GM18502 (cell line): ENCODE measurements around the gene PNPLA2.

Source experiments
- ATAC-seq: cut with Tn5 transposase; IDR thresholded peaks from one replicate; pipeline ENCODE4 v1.9.1; 2021; ENCODE audit warnings: mild to moderate bottlenecking; ENCODE audit not compliant: unreplicated experiment, poor library complexity

The PNPLA2 gene

DNA sequence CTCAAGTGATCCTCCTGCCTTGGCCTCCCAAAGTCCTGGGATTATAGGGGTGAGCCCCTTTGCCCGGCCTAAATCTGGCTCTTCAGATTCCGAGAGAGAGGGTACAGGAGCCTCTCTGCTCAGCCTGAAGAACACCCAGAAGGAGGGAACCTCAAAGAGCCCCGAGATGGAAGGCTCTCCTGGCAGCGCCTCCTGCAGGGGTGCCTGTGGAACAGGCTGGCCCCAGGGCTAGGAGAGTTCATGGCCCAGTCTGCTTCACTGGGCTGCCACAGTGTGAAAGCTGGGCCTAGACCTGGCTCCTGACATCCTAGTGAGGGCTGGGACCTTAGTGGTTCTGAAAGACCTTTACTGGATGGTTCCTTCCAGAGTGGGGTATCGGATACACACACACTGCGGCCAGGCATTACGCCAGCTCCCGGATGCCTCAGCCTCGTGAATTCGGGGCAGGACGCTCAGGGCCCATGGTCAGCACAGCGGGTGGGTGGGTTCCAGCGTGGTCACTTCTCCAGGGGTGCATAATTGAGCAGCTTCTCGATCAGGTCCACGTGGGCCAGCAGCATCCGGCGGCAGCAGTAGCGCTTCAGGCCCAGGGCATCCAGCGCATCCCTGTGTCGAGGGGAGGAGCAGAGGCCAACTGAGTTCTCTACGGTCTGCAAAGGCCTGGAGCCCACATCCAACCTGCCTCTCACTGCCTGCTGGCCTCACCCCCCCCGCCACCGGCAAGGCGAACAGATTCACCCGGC lies 21.3 kb downstream of the PNPLA2 start:
- no peak for ATAC-seq

DNA sequence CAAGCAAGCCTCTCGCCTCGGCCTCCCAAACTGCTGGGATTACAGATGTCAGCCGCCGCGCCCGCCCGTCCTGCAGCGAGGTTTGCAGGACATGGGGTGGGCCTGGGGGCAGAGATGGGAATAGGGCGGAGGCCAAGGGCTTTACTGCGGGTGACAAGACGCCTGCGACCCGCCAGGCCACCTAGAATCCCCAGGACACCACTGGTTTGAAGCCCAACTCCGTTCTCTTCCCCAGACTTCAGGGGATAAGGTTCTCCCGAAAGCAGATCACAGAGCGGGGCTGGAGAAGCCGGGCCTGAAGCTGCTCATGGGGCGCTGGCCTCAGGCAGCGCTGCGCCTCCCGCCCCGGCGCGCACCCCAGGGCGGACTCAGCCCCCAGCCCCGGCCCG lies 23.3 kb downstream of the PNPLA2 start:
- ATAC-seq = peak; percentile 35

DNA sequence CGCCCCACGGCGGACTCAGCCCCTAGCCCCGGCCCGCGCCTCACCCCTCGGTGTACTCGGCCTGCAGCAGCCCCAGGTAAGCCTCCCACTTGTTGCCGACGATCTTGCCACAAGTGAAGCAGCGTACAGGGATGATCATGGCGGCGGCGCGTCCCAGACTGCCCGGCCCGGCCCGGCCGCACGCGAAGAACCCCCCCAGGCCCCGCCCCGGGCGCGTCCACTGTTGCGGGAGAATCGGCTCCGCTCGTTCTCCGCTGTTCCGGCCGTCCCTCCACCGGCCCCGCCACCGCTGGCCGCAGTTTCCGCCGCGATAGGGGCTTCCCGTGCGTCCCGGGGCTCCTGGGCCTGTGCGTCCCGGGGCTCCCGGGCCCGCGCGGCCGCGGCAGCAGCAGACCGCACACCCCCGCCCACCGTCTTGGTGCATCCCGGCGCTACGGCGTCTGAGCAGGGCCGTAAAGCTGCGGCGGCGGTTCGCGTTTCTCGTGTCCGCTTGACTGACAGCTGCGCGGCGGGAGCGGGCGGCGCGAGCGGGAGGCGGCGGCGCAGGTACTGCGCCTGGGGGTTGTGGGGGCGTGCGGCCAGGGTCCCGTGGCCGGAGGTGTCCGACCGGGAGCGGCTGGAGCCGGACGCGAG lies 23.8 kb downstream of the PNPLA2 start, which contains the start of the genes POLR2L and TSPAN4:
Gene POLR2L (minus strand): TSS at position 160 of the 633 bp plus-strand sequence. CDS start 21 bp downstream, at position 139.
Gene TSPAN4 (plus strand): TSS at position 483 of the 633 bp plus-strand sequence. CDS start 7,453 bp downstream, outside the sequence.
- peak; percentile 69 for ATAC-seq

DNA sequence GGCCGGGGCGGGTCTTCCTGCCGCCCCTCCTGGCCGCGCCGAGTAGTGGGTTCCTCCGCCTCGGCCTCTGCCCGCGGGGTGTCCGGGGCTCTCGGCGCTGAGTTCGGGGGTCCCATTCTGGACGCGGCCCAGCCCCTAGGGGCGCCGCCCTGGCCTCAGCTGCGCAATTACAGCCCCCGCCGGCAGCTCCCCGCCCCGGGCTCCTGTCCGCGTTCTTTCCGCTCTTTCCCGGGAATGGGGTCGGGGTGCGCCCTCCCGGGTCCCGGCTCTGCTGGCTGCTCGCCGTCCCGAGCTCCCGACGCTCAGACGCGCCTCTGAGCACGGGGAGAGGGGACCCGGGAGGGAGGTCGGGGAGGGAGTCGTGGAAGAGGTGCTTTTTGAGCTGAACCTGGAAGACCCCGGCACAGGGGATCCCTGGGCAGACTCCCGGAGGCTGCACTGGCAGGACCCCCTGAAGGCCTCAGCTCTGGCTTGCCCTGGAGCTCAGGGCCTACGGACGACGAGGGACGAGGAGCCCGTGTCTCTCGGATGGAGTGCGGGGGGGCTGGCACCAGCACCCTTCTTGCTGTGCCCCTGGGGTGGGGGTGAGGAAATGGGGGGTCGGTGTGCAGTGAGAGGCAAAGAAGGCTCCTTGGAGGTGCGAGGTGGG lies 24.5 kb downstream of the PNPLA2 start:
- ATAC-seq = no peak

DNA sequence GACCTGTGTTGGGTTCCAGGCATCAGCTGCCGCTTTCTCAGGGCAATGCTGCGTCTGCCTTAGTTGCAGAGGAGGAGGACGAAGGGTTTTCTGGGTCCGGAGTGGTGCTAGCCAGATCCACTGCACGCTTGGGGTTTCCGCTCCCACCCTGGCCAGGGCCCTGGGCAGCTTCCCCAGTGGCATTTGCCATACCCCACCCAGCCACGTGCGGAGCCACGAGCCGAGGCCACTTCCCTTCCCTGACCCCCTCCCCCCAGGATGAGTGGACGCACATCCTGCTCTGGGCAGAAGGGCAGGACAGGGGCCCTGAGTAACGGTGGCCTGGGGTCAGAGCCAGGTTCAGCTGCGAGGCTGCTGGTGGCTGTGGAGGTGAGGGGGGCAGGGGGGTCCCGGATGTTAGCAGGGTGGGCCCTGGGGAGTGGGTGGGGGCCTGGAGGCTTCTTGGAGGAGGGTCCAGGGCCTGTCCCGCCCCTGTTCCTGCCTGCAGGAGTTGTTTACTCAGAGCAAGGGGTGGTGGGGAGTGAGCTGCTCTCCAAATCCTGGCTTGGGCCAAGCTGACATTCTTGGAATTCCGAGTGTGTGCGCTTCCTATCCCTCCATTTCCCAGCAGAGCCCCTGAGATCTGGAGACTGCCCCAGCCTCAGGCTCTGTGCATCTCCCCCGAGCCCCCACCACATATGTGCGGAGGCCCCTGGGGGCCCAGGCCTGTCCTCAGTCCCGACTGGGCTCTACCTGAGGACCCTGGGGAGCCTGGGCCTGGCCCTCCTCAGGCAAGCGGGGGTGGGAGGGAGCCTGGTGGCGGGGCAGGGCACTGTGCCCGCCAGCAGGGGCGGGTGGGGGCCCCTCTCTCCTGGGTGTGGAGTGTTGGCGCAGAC lies 25.3 kb downstream of the PNPLA2 start:
- no peak for ATAC-seq

DNA sequence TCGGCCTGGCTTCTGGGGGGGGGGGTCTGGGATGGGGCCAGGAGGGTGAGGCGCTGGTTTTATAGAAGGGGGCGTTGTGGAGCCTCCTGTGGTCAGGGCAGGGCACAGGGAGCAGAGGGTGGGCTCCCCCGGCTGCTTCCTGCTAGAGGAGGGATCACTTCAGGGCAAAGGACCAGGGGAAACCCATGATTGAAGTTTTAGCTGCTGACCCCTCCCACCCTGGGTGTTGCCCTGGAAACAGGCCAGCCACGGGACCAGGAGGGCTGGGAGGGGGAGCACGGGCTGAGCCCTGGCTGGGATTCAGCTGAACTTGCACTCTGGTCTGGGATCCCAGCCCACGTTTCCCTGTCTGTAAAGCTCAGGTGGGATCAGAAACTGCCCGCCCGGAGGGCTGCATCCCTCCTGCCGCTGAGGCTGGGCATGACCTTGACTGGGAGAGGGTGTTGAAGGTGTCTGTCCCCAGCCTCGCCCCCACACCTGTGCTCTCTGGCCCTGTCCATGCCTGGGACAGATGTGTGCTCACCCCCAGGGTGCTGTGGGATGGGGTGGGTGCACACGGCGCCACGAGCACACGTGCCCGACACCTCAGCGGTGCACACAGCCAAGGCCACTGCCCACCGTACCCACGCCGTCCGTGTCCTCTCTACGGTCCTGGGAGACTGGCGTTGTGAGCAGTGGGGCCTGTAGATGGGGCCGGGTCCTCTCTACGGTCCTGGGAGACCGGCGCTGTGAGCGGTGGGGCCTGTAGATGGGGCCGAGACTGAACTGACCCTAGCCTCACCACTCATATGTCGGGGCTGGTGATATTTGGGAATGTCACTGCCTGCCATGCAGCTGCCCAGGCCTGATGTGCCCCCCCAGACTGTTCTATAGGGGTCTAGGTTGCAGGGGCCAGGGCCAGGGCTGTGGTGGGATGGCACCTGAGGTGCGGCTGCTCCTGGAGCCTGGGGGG lies 26.3 kb downstream of the PNPLA2 start:
- ATAC-seq = no peak

DNA sequence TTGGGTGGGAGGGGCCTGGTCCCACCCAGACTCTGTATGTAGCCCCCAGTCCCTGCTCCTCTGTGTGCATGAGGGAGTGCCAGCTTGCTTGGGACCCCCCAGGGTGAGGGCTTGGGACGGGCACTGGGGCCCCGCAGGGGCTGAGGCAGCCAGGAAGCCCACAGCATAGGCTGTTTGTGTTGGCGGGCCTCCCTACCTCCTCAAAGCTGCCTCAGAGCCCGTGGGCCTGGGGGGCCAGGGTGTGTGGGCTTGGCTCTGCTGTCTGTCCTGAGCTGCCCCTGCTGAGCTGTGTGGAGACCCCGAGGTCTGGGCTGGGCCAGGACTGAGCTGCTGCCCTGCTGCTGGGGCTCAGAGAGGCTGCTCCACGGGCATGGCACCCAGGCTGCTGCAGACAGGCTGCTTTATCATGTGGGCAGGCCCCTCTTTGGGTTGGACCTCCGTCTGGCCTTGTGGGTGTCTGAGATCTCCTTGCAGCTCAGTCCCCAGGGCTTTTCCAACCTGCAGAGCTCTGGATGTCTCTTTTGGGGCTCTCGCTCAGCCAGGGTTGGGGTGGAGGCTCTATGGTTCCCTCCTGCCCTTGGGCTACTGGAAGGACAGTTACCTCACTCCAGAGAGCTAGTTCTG lies 27.3 kb downstream of the PNPLA2 start:
- ATAC-seq = no peak

DNA sequence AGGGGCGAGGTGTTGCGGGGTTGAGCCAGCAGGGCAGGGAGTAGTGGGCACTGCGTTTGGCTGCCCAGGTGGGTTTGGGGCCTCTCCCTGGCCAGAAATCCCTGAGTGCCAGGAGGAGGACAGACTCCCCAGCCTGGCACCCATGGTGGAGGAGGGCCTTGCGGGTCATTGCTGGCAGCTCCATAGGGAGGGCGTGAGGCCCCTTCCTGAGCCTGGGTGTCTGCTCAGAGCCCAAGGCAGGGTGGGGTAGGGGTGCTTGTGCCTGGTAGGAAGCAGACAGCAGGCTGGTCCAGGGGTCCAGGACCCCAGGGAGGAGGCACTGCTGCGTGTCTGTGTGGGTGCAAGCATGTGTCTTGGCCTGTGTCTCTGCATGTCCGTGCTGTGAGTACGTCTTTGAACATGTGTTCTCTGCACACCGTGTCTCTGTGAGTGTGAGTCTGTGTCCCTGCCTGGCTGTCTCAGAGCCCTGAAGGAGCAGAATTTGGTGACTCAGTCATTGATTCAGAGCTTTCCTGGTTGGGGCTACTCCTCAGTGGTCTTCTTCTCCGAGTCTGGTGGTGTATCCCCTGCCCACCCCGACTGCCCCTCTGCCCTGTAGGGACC lies 27.9 kb downstream of the PNPLA2 start:
- ATAC-seq = no peak

DNA sequence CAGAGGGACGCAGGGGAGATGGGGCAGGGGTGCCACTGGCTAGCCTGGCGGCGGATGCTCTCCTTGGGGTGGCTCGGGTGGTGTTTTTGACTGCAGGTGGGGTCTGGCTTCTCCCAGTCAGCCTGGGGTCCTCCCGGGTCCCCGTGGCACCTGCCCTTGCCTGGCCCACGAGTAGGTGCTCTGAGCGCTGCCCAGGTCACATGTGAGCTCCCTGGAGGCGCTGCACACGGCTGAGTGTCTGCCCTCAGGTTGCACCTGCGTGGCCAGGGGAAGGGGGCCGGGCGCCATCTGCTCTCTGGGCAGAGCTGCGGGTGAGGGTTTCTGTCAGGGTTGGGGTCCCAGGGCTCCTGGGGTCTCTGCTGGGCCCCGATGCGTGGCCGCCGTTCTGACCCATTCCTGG lies 29.2 kb downstream of the PNPLA2 start:
- ATAC-seq = no peak

DNA sequence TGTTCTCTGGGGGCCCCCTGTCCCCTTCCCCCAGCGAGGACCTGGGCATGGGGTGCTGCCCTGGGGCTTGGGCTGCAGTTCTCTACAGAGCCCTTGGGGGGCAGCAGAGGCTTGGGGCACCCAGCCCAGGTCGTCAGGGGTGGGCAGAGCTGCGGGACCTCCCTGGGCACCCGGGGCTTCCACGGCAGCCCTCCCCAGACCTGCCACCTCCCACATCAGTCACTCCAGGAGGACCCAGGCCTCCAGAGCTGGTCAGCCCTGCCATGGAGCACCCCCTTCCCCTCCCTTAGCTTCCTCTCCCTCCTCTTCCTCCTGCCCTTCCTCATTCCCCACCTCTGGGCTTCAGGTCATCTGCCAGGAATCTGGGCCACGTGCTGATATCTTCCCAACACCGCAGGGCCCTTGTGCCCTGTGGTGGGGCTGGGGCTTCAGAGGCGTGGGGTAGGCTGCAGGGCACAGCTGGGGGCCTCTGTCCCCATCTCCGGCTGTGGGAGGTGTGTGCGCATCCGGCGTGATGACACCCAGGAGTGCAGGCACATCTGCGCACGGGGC lies 29.7 kb downstream of the PNPLA2 start:
- ATAC-seq = no peak

DNA sequence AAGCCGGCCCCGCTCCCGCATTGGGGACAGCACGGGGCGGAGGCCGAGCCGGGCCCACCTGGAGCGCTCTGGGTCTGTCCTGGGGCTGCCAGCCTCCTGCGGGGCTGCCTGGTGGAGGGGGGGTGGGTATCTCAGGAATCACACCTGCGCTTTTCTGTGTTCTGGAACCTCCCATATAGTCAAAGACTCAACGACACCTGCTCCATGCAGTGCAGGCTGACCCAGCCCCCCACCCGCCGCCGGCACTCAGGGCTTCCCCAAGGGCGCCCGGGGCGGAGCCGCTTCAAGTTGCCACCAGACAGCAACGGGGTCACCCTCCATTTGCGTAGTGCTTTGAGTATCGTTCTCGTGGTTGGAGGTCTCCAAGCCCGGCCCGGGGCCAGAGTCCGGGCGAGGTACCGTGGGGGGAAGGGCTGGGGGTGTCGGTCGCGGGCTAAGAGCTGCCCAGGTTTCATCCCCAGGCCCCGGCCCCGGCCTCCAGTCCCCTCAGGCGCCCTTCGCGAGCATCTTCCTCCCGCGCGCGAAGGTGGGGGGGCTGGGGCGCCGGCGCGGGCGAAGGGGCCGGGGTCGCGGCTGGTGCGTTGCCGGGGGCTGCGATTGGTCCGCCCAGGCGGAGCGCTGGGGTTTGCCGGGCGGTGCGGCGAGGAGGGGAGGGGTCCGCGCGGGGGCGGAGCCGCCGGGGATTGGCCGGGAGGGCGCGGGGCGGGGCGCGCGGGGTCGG lies 30.6 kb downstream of the PNPLA2 start:
- no peak for ATAC-seq

DNA sequence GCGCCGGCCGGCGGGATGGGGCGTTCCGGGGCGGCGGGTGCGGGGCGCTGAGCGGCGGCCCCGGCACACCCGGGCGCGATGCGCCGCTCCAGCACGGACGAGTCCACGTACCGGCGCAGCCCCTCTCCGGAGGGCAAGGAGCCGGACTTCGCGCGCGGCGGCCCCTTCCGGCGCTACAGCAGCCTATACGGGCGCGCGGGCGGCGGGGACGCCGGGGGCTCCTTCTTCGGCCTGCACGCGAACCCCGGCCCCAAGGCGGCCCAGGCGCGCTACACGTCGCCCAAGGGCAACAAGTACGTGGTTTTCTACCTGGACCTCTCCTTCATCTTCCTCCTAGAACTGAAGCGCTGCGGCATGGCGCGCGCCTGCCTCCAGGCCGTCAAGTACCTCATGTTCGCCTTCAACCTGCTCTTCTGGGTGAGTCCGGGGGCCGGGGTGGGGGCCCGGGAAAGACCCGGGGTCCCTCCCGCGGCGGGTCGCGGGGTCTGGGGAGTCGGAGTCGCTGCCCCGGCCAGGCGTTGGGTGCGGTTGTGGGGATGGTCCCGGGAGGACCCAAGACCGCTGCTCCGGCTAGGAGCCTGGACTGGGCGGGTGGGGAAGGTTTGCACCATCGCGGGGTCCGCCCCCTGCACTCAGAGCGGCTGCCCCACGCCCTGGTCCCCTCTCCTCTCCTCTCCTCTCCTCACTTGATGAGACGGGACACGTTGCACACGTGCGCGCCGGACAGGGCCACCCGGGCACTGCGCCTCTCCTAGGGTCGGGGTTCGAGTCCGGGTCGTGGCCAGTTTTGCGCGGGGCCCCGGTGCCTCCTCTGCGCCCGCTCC lies 31.4 kb downstream of the PNPLA2 start:
- no peak for ATAC-seq

DNA sequence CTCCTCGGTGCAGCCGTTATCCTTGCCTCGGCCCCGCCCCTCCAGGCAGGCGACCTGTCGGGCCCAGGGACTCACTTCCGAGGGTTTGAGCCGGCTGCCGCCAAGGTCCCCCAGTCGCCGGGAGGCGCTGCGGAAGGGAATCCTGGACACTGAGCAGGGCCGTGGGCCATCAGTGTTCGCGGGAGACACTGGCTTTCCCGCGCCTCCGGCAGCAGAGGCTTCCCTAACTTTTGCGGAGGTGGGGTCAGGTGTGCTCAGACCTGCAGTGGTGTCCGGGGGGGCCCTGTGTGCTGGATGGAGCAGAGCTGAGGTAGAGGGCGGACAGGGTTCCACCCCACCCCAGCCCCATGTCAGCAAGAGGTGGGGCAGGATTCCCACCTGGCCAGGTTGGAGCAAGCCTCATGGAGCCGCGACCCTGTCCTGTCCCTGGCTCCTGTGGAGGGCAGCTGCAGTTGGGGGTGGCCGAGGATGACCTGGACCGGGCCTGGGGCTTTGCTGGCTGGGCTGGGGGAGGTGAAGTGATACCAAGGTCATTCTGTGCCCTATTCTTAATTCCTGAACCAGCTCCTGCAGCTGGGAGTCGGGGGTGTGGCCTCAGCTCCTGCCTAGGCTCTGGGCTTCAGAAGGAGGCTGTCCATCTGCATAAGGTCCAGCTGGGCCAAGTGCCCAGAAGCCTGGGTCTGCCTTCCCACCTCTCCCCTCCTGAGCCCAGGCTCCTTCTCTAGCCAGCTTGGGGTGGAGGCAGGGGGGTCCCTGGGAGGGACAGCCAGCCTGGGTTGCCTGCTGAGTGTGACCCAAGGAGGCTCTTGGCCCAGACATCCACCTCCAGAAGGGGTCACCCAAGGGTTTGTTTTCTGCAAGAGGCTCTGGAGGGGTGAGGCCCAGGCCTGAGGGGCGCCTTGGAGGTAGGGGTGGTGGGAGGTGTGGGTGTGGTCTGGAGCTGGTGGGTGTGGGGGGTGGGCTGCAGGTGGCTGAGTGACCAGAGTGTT lies 32.4 kb downstream of the PNPLA2 start:
- no peak for ATAC-seq

DNA sequence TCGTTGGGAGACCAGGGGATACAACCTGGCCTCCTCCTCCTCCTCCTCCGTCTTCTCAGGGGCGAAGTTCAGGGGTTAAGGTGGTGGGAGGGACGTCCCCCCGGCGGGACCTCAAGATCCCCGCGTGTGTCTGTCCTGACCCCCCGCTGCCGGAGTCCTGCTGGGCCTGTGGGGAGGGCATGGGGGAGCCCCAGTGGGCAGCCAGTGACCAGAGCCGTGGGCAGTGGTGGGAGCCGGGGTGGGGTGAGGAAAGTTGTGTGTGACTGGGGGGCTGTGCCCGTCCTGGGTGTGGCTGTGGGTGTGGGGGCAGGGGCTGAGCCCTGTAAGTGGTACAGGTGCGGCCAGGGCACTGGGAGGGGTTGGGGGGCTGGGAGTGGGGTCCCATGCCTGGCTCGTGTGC lies 34.0 kb downstream of the PNPLA2 start:
- no peak for ATAC-seq

DNA sequence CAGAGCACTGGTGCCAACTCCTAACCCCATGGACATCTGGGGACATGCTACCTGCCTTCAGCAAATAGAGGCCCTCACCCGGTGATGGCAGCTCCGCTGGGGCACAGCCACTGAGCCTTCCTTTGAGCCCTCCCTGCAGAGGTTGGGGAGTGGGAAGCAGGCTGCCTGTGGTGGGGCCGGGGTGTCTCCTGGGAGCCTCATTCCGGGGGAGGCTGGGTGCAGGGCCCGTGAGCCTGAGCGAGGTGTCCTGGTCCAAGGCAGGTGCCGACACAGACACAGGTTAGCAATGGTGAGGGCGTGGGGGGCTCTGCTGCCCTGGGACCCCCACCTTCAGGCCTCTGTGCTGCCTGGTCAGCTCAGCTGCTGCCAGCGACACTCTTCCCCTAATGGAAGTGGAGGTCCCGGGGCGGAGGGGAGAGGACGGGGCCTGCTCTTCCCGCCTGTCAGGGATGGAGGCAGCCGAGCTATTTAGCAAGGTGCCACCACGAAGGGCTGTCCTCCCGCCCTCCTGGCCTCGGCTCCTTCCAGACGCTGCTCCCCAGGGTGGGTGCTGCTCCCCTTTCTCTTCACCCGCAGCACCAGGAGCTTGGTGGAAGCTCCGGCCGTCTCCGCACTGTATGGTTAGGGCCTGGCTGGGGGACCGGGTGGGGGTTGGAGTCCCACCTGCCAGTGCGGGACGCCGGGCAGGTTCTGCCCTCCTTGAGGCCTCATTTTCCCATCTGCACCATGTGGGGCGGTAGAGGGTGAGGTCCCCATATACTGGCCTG lies 35.2 kb downstream of the PNPLA2 start:
- no peak for ATAC-seq
